ENCODE data around the gene ZNF12.

GRCh38 chr7:6642239-6642839 is 64.4 kb downstream of the ZNF12 start:
- TF ChIP-seq GATA3 (IDR thresholded peaks at IDR 0.05; ENCODE audit: low read depth, low read length) (no peak), GATA2 (IDR thresholded peaks at IDR 0.05; ENCODE audit: low read depth, low read length) (no peak)

Measured in SH-SY5Y (cell line).